B cell (primary cell): ENCODE data around the gene DHDH. TPM values are rescaled to one million over a fixed set of nuclear protein-coding genes. Genes with fewer than 3 reads are reported as not detected.

Experiments
- ATAC-seq: fragments of 200-7000 bp; cut with Tn5 transposase; one replicate; pipeline ENCODE4 v1.10.0; 2021; ENCODE audit warnings: low read depth, mild to moderate bottlenecking, moderate number of reproducible peaks, moderate library complexity
- CTCF ChIA-PET: fragments of 350-600 bp; sonication (Branson Sonifier 250); formaldehyde crosslinking; loops from one replicate; lab custom pipeline; 2021; ENCODE audit warnings: antibody characterized with exemption, inconsistent platforms; lab: Charles Lee
- POLR2A ChIA-PET: fragments of 350-600 bp; sonication (Branson Sonifier 250); formaldehyde crosslinking; loops from one replicate; lab custom pipeline; 2021; ENCODE audit warnings: antibody characterized with exemption; lab: Charles Lee
- DNase-seq: peaks from one replicate; pipeline ENCODE4 v3.0.0; 2013
- H2AFZ ChIP-seq: 2 replicates; pipeline ENCODE4 v1.6.1; 2012; ENCODE audit warnings: mild to moderate bottlenecking, low read depth, low read length; ENCODE audit not compliant: insufficient read depth, poor library complexity, severe bottlenecking
- H3K27ac ChIP-seq, 2 donors: 1 replicate in 1 of 2; 2 replicates in 1 of 2; pipeline ENCODE4 v1.5.1; 2012 to 2013; ENCODE audit warnings: low read length in 2 of 2, mild to moderate bottlenecking in 2 of 2, moderate library complexity in 1 of 2
- H3K27me3 ChIP-seq, 4 experiments: fragments of 200-600 bp in 1 of 4; sonication (generic) in 1 of 4; replicated peaks in 1 of 4; 1 replicate in 2 of 4; 2 replicates in 2 of 4; pipeline versions ENCODE4 v1.6.1 to v1.7.0; 2013 to 2016; ENCODE audit warnings: low read length in 3 of 4, mild to moderate bottlenecking in 2 of 4, mixed read lengths in 1 of 4, moderate library complexity in 1 of 4; ENCODE audit not compliant: insufficient read depth in 4 of 4, control insufficient read depth in 3 of 4; ENCODE audit errors: control extremely low read depth in 1 of 4
- H3K36me3 ChIP-seq, 2 experiments: replicated peaks in 1 of 2; 1 replicate in 1 of 2; 2 replicates in 1 of 2; pipeline versions ENCODE4 v1.6.1 to v1.7.1; 2013; ENCODE audit warnings: low read length in 1 of 2; ENCODE audit not compliant: insufficient read depth in 2 of 2, control insufficient read depth in 1 of 2; ENCODE audit errors: control extremely low read depth in 1 of 2, extremely low read depth in 1 of 2
- H3K4me1 ChIP-seq, 2 donors: fragments of 200-600 bp in 1 of 2; sonication (generic) in 1 of 2; 1 replicate in 1 of 2; 2 replicates in 1 of 2; pipeline versions ENCODE4 v1.5.1 to v1.6.1; 2013 to 2017; ENCODE audit warnings: low read length in 2 of 2; ENCODE audit not compliant: control insufficient read depth in 2 of 2, insufficient read depth in 2 of 2
- H3K4me2 ChIP-seq: replicated peaks from 2 replicates; pipeline ENCODE3; 2012; ENCODE audit warnings: mild to moderate bottlenecking, low read depth, low read length; ENCODE audit not compliant: poor library complexity, severe bottlenecking
- H3K4me3 ChIP-seq, 5 experiments: fragments of 200-600 bp in 1 of 5; sonication (generic) in 1 of 5; 1 replicate in 3 of 5; 2 replicates in 2 of 5; pipeline versions ENCODE4 v1.5.1 to v1.7.0; 2011 to 2016; ENCODE audit warnings: low read length in 4 of 5, mild to moderate bottlenecking in 4 of 5, low read depth in 2 of 5, control low read depth in 1 of 5, moderate library complexity in 1 of 5; ENCODE audit not compliant: insufficient read depth in 1 of 5; ENCODE audit errors: control extremely low read depth in 1 of 5, extremely low read depth in 1 of 5
- H3K79me2 ChIP-seq: fragments of 200-600 bp; sonication (generic); one replicate; pipeline ENCODE4 v1.6.0; 2016; ENCODE audit warnings: low read length; ENCODE audit not compliant: control insufficient read depth, insufficient read depth
- H3K9ac ChIP-seq: fragments of 200-600 bp; sonication (generic); 2 replicates; pipeline ENCODE4 v1.6.1; 2017; ENCODE audit warnings: mild to moderate bottlenecking, low read length, moderate library complexity
- H3K9me3 ChIP-seq, 3 donors: one replicate each; pipeline versions ENCODE4 v1.6.1 to v1.7.1; 2013; ENCODE audit warnings: low read length in 2 of 3; ENCODE audit not compliant: control insufficient read depth in 2 of 3, insufficient read depth in 1 of 3; ENCODE audit errors: control extremely low read depth in 1 of 3
- H4K20me1 ChIP-seq: 2 replicates; pipeline ENCODE4 v1.6.0; 2012; ENCODE audit warnings: mild to moderate bottlenecking, low read length; ENCODE audit not compliant: insufficient read depth, control insufficient read depth, poor library complexity, severe bottlenecking
- H3K27ac Mint-ChIP-seq: one replicate; pipeline ENCODE4 v1.8.0; 2021; ENCODE audit warnings: mixed read lengths
- H3K27me3 Mint-ChIP-seq: one replicate; pipeline ENCODE4 v1.8.0; 2021; ENCODE audit warnings: mixed read lengths
- H3K4me1 Mint-ChIP-seq: one replicate; pipeline ENCODE4 v1.8.0; 2021; ENCODE audit warnings: mixed read lengths
- H3K4me3 Mint-ChIP-seq: one replicate; pipeline ENCODE4 v1.8.0; 2021; ENCODE audit warnings: mixed read lengths
- H3K9me3 Mint-ChIP-seq: one replicate; pipeline ENCODE4 v1.8.0; 2022; ENCODE audit warnings: mixed read lengths; ENCODE audit not compliant: insufficient read depth
- EZH2 ChIP-seq: IDR thresholded peaks from 2 replicates; pipeline ENCODE4 v1.6.1; 2012; ENCODE audit warnings: borderline replicate concordance, low read depth, mild to moderate bottlenecking, moderate library complexity, low read length; ENCODE audit not compliant: insufficient read depth, poor library complexity, severe bottlenecking
- WGBS: methylation state at CpG from one replicate; pipeline ENCODE4 v1.1.5; 2013; ENCODE audit warnings: missing lambda C conversion rate; ENCODE audit not compliant: insufficient coverage; 5-methylcytosine and 5-hydroxymethylcytosine counted together
- intact Hi-C: fragments of 100-400 bp; cut with micrococcal nuclease; formaldehyde crosslinking; loops from one replicate; pipeline ENCODE4 v1.10.0; 2022
- polyA plus RNA-seq: library from polyadenylated mRNA; depleted of rRNA; stranded (reverse); fragments of >200 nt; gene quantifications from 2 replicates; pipeline ENCODE4 v1.2.3, GENCODE V29; 2012
- small RNA-seq: library from RNA; depleted of rRNA; stranded (forward); fragments of <200 nt; gene quantifications from one replicate; pipeline ENCODE3, GENCODE V24; 2012; ENCODE audit warnings: low replicate concordance, low read depth; ENCODE audit not compliant: insufficient read length
- total RNA-seq, 2 donors: library from RNA; stranded (reverse); fragments of 120-200 nt in 1 of 2; gene quantifications; 1 replicate in 1 of 2; 2 replicates in 1 of 2; pipeline versions ENCODE4 v1.2.3 to v1.2.4, GENCODE V29; 2013 to 2022
- TF ChIP-seq, protein P1 (sequence below): fragments of 200-600 bp; IDR thresholded peaks from one replicate; pipeline ENCODE4 v1.8.0; 2022; ENCODE audit warnings: antibody characterized with exemption, mild to moderate bottlenecking

DHDH gene
- total and polyA plus RNA-seq, 2 donors (not counting 1 experiment from before 2014, with no cell fraction given): 0.64 to 0.82 TPM

GRCh38 chr19:48994035-48994386, 60.5 kb downstream of the DHDH start:
- ChIA-PET POLR2A (interaction anchor here (0.7 to 1.4 kb wide), 9 partner anchors 11 to 375 kb away, joined by 3 to 17 read pairs (median 7); partner anchors contain the start of genes FTL, RPL18 and SPHK2), CTCF (interaction anchor here (0.6 to 3.4 kb wide), 20 partner anchors 9 to 214 kb away, joined by 3 to 17 read pairs (median 4); partner anchors contain the start of genes FTL, HSD17B14 and LIN7B)
- Histone ChIP-seq H3K4me1 (peaks cover 15 to 27% of the 10 kb centered on the region in 2 donors), H2AFZ (peak overlapping the region; percentile 94), H3K4me2 (peak overlapping the region; percentile 99), H3K79me2 (peaks cover 72% of the 10 kb centered on the region), H3K27ac (peak overlapping the region; percentile 77 to 89), H3K9me3 (no peaks in the 10 kb centered on the region), H3K36me3 (peaks cover 0 to 4% of the 10 kb centered on the region in 2 experiments), H3K27me3 (no peaks in the 10 kb centered on the region), H3K9ac (peak overlapping the region; percentile 94), H3K4me3 (peak overlapping the region; percentile 26 to 94 (median 77)), H4K20me1 (peaks cover 19% of the 10 kb centered on the region)
- Mint-ChIP-seq H3K27me3 (no peaks in the 10 kb centered on the region), H3K9me3 (no peaks in the 10 kb centered on the region), H3K27ac (peak overlapping the region; percentile 92), H3K4me1 (peaks cover 34% of the 10 kb centered on the region), H3K4me3 (peak overlapping the region; percentile 94)
- ATAC-seq (no peak), DNase-seq (no peak)
- intact Hi-C loops: loop anchor here (10.0 kb wide), 1 partner anchor 121 kb away; the partner anchor contains the start of genes C19orf73, LIN7B and PPFIA3
- TF ChIP-seq EZH2: no peak
- TF ChIP-seq, protein P1, sequence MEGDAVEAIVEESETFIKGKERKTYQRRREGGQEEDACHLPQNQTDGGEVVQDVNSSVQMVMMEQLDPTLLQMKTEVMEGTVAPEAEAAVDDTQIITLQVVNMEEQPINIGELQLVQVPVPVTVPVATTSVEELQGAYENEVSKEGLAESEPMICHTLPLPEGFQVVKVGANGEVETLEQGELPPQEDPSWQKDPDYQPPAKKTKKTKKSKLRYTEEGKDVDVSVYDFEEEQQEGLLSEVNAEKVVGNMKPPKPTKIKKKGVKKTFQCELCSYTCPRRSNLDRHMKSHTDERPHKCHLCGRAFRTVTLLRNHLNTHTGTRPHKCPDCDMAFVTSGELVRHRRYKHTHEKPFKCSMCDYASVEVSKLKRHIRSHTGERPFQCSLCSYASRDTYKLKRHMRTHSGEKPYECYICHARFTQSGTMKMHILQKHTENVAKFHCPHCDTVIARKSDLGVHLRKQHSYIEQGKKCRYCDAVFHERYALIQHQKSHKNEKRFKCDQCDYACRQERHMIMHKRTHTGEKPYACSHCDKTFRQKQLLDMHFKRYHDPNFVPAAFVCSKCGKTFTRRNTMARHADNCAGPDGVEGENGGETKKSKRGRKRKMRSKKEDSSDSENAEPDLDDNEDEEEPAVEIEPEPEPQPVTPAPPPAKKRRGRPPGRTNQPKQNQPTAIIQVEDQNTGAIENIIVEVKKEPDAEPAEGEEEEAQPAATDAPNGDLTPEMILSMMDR: no peak
- WGBS: 5% methylated on average over 10 of the region's 13 CpGs

Small RNA genes lying within 50 kb of the gene (small RNA-seq; reads per million reads assigned to genes)
- gene AC026803.1: not detected

Other genes starting within 250 kb of the DHDH start
Only the 30 nearest of the 31 such genes appear.
- gene MAMSTR, start 214.0 kb upstream of the DHDH start, total RNA-seq: 1.6 and 2.4 TPM in 2 replicates
- gene MAMSTR, start 214.0 kb upstream of the DHDH start, polyA plus RNA-seq: 0.17 and 0.60 TPM in 2 replicates
- gene RASIP1, start 193.1 kb upstream of the DHDH start, total RNA-seq: 0.20 TPM in 1 of 2 replicates, not detected in the other
- gene RASIP1, start 193.1 kb upstream of the DHDH start, polyA plus RNA-seq: 0.19 TPM in 1 of 2 replicates, not detected in the other
- gene IZUMO1, start 186.8 kb upstream of the DHDH start, total RNA-seq: not detected in 2 replicates
- gene IZUMO1, start 186.8 kb upstream of the DHDH start, polyA plus RNA-seq: not detected in 2 replicates
- gene FUT1, start 181.1 kb upstream of the DHDH start, total RNA-seq: not detected in 2 replicates
- gene FUT1, start 181.1 kb upstream of the DHDH start, polyA plus RNA-seq: not detected in 2 replicates
- gene FGF21, start 178.2 kb upstream of the DHDH start, total RNA-seq: not detected in 2 replicates
- not detected in 2 replicates for gene FGF21, start 178.2 kb upstream of the DHDH start, polyA plus RNA-seq
- gene BCAT2, start 122.7 kb upstream of the DHDH start, total RNA-seq: 39.1 and 42.9 TPM in 2 replicates
- gene BCAT2, start 122.7 kb upstream of the DHDH start, polyA plus RNA-seq: 27.4 and 36.3 TPM in 2 replicates
- gene HSD17B14, start 97.2 kb upstream of the DHDH start, total RNA-seq: 2.9 and 5.1 TPM in 2 replicates
- 1.8 and 2.5 TPM in 2 replicates for gene HSD17B14, start 97.2 kb upstream of the DHDH start, polyA plus RNA-seq
- 5.5 and 6.2 TPM in 2 replicates for gene PLEKHA4, start 65.1 kb upstream of the DHDH start, total RNA-seq
- gene PLEKHA4, start 65.1 kb upstream of the DHDH start, polyA plus RNA-seq: 4.3 and 6.0 TPM in 2 replicates
- 122 and 128 TPM in 2 replicates for gene PPP1R15A, start 61.3 kb upstream of the DHDH start, total RNA-seq
- gene PPP1R15A, start 61.3 kb upstream of the DHDH start, polyA plus RNA-seq: 1,029 and 1,214 TPM in 2 replicates
- gene TULP2, start 35.0 kb upstream of the DHDH start, total RNA-seq: not detected in 2 replicates
- not detected in 2 replicates for gene TULP2, start 35.0 kb upstream of the DHDH start, polyA plus RNA-seq
- gene NUCB1, start 33.4 kb upstream of the DHDH start, total RNA-seq: 134 and 136 TPM in 2 replicates
- gene NUCB1, start 33.4 kb upstream of the DHDH start, polyA plus RNA-seq: 85.9 and 118 TPM in 2 replicates
- gene BAX, start 21.2 kb downstream of the DHDH start, total RNA-seq: 92.7 and 95.3 TPM in 2 replicates
- gene BAX, start 21.2 kb downstream of the DHDH start, polyA plus RNA-seq: 109 and 114 TPM in 2 replicates
- gene FTL, start 31.6 kb downstream of the DHDH start, total RNA-seq: 881 and 937 TPM in 2 replicates
- 534 and 832 TPM in 2 replicates for gene FTL, start 31.6 kb downstream of the DHDH start, polyA plus RNA-seq
- gene GYS1, start 59.6 kb downstream of the DHDH start, total RNA-seq: 62.7 and 63.0 TPM in 2 replicates
- 22.7 and 28.9 TPM in 2 replicates for gene GYS1, start 59.6 kb downstream of the DHDH start, polyA plus RNA-seq
- 36.1 and 44.8 TPM in 2 replicates for gene RUVBL2, start 60.2 kb downstream of the DHDH start, total RNA-seq
- gene RUVBL2, start 60.2 kb downstream of the DHDH start, polyA plus RNA-seq: 50.7 and 57.4 TPM in 2 replicates
- gene LHB, start 83.4 kb downstream of the DHDH start, total RNA-seq: 1.1 TPM in 1 of 2 replicates, not detected in the other
- 1.6 and 4.7 TPM in 2 replicates for gene LHB, start 83.4 kb downstream of the DHDH start, polyA plus RNA-seq
- not detected in 2 replicates for gene CGB3, start 90.6 kb downstream of the DHDH start, total RNA-seq
- not detected in 2 replicates for gene CGB3, start 90.6 kb downstream of the DHDH start, polyA plus RNA-seq
- gene CGB2, start 98.2 kb downstream of the DHDH start, total RNA-seq: not detected in 2 replicates
- gene CGB2, start 98.2 kb downstream of the DHDH start, polyA plus RNA-seq: not detected in 2 replicates
- gene CGB1, start 103.2 kb downstream of the DHDH start, total RNA-seq: not detected in 2 replicates
- gene CGB1, start 103.2 kb downstream of the DHDH start, polyA plus RNA-seq: not detected in 2 replicates
- gene CGB5, start 110.1 kb downstream of the DHDH start, total RNA-seq: not detected in 2 replicates
- not detected in 2 replicates for gene CGB5, start 110.1 kb downstream of the DHDH start, polyA plus RNA-seq
- not detected in 2 replicates for gene CGB8, start 115.4 kb downstream of the DHDH start, total RNA-seq
- gene CGB8, start 115.4 kb downstream of the DHDH start, polyA plus RNA-seq: not detected in 2 replicates
- gene CGB7, start 124.0 kb downstream of the DHDH start, total RNA-seq: not detected in 2 replicates
- gene CGB7, start 124.0 kb downstream of the DHDH start, polyA plus RNA-seq: not detected in 2 replicates
- not detected in 2 replicates for gene NTF4, start 131.1 kb downstream of the DHDH start, total RNA-seq
- not detected in 2 replicates for gene NTF4, start 131.1 kb downstream of the DHDH start, polyA plus RNA-seq
- 0.10 TPM in 1 of 2 replicates, not detected in the other for gene KCNA7, start 139.0 kb downstream of the DHDH start, total RNA-seq
- not detected in 2 replicates for gene KCNA7, start 139.0 kb downstream of the DHDH start, polyA plus RNA-seq
- 598 and 610 TPM in 2 replicates for gene SNRNP70, start 151.8 kb downstream of the DHDH start, total RNA-seq
- 954 and 1,219 TPM in 2 replicates for gene SNRNP70, start 151.8 kb downstream of the DHDH start, polyA plus RNA-seq
- 12.4 and 13.1 TPM in 2 replicates for gene LIN7B, start 180.7 kb downstream of the DHDH start, total RNA-seq
- 7.4 and 7.5 TPM in 2 replicates for gene LIN7B, start 180.7 kb downstream of the DHDH start, polyA plus RNA-seq
- 3.9 and 5.3 TPM in 2 replicates for gene C19orf73, start 185.4 kb downstream of the DHDH start, total RNA-seq
- gene C19orf73, start 185.4 kb downstream of the DHDH start, polyA plus RNA-seq: 8.2 and 9.8 TPM in 2 replicates
- gene PPFIA3, start 185.8 kb downstream of the DHDH start, total RNA-seq: 0.80 and 3.4 TPM in 2 replicates
- 1.5 and 2.1 TPM in 2 replicates for gene PPFIA3, start 185.8 kb downstream of the DHDH start, polyA plus RNA-seq
- gene HRC, start 221.7 kb downstream of the DHDH start, total RNA-seq: not detected in 2 replicates
- gene HRC, start 221.7 kb downstream of the DHDH start, polyA plus RNA-seq: not detected in 2 replicates
- gene TRPM4, start 224.1 kb downstream of the DHDH start, total RNA-seq: not detected in 2 replicates
- gene TRPM4, start 224.1 kb downstream of the DHDH start, polyA plus RNA-seq: 0.24 TPM in 1 of 2 replicates, not detected in the other